ENCODE data around the gene BICDL1.
"Not testable (repeated sequence)": the region's sequence is repeated elsewhere in the genome, so short reads cannot be mapped to it uniquely, and the experiment has no call there.

Gene BICDL1

GRCh38 chr12:119988472-119989360 is at the start of gene BICDL1:
Gene BICDL1, plus strand, starts transcription at chr12:119989236. Its CDS starts 633 bp downstream, at chr12:119989869.
- peak; percentile 34 to 54 for DNase-seq

DNA sequence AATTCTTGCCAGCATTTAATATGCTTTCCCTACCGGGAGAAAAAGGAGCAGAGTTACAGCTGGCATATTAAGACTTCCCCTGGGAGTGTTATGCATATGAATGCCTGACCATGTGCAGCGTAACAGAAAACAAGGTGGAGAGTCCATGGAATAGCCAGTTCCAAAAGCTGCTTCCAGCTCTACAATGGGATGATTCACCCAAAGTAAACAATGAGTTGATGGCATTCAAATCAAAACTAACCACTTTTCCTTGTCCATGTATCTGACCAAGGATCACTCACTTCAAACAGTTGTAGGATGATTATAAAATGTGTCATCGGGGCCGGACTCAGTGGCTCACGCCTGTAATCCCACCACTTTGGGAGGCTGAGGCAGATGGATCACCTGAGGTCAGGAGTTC is 48.1 kb upstream of the BICDL1 start:
- no peak for DNase-seq

DNA sequence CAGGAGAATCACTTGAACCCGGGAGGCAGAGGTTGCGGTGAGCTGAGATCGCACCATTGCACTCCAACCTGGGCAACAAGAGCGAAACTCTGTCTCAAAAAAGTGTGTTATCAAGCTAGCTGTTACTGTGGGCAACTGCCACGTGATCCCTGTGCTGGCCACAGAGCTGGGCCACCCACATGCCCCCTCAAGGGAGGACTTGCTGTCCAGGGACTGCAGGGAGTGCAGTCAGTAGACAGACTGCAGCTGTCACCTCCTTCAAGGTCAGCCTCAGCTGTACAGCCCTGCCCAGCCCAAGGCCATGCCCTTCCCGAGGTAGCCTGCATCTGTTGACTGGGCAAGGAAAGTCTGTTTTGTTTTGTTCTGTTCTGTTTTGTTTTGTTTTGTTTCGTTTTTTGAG is 46.6 kb upstream of the BICDL1 start:
- no peak for DNase-seq

GRCh38 chr12:119946213-119946612 is 42.8 kb upstream of the BICDL1 start:
- DNase-seq, result no peak

DNA sequence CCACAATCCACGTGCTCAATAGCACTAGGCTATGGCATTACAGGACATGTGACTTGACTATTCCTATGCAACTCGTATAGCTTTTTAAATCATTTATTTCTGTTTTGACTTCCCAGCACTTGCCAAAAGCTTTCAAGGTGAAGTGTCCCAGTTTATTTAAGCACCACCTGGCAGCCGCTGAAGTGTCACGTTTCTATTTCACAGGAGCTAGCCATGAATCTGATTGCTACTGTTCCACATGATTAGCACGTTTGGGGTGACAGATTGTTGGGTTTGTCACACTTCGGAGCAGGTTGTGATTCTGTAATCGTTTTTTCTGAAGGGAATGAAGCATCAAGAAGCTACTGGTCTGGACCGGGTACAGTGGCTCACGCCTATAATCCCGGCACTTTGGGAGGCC is 39.9 kb upstream of the BICDL1 start:
- DNase-seq, result no peak

- DNase-seq, result no peak
These were observed 39.4 kb upstream of the BICDL1 start for GRCh38 chr12:119949594-119949993.

- DNase-seq, result no peak
These were observed 33.0 kb upstream of the BICDL1 start for GRCh38 chr12:119956047-119956446.

DNA sequence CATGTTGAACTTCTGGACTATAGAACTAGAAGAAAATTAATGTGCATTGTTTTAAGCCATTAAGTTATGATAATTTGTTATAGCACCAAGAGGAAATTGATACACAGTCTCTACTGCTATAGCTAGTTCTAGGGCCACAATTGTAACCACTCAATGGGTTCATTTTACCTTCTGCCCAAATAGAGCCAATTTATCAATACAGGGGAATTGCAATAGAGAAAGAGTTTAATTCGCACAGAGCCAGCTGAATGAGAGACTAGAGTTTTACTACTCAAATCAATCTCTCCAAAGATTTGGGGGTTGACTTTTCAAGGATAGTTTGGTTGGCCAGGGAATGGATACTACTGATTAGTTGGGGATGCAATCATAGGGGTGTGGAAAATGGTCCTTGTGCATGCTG is 31.9 kb upstream of the BICDL1 start:
- DNase-seq, result no peak

GRCh38 chr12:119959435-119959834 is 29.6 kb upstream of the BICDL1 start:
- no peak for DNase-seq

GRCh38 chr12:119964123-119964522 is 24.9 kb upstream of the BICDL1 start:
- no peak for DNase-seq

GRCh38 chr12:119964929-119965328 is 24.1 kb upstream of the BICDL1 start:
- DNase-seq, result no peak

- no peak for DNase-seq
These were observed 8.8 kb upstream of the BICDL1 start for GRCh38 chr12:119980242-119980641.

- not testable (repeated sequence) for DNase-seq
These were observed 8.3 kb upstream of the BICDL1 start for GRCh38 chr12:119980702-119981101.

- DNase-seq, result peak; percentile 9
These were observed 310 bp downstream of the BICDL1 start for GRCh38 chr12:119989361-119989730.

- DNase-seq, result peak; percentile 56 to 72
These were observed 820 bp downstream of the BICDL1 start for GRCh38 chr12:119989731-119990381.

DNA sequence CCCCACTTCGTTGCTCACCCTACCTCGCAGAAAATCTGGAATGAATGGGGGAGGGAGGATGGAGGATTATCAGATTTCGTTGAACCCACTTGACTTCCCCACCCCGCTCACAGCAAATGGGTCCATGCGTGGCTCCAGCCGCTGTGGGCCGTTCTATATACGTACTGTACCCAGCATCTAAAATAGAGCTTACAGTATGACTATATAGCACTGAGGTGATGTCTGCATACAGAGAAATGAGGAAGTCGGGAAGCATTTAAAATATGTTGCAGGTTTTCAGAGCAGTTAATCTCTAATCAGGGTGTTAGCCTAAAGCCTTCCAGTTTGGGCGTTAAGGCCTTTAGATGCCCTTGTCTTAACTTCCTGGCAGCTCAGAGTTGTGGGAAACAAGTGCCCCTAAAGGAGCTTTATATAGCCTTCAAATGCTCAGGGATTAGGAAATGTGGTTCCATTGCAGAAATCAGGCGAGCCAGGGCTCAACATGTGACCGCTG is 1.4 kb downstream of the BICDL1 start:
- DNase-seq, result no peak

GRCh38 chr12:119992129-119992705 is 3.2 kb downstream of the BICDL1 start:
- DNase-seq, result no peak

GRCh38 chr12:119994892-119995658 is 6.0 kb downstream of the BICDL1 start:
- no peak for DNase-seq

DNA sequence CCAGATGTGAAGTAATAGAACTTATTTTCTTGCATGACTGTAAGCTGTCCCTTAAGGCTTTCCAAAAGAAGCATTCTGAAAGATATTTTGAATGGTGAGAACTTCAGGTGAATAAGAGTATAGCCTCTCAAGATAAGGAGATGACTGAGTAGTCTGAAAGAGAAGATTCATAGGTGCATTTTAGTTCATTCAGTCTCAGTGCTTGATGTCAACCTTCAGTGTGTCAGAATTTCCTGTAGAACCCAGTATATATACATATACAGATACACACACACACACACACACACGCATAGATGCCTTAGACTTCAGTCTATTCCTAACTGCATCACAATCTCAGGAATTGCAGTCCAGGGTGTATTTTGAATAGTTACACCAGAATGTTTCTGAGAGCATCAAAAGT is 7.4 kb downstream of the BICDL1 start:
- no peak for DNase-seq

GRCh38 chr12:119998471-119999245 is 9.6 kb downstream of the BICDL1 start:
- DNase-seq, result no peak

GRCh38 chr12:120000556-120000955 is 11.5 kb downstream of the BICDL1 start:
- no peak for DNase-seq

Measured in inflammatory macrophage treated with lipopolysaccharide for 1 hour (primary cell).